Left colon (tissue), 2 donors: Measurements from ENCODE around the gene MYH6. TPM values are rescaled to one million over a fixed set of nuclear protein-coding genes. Genes with fewer than 3 reads are reported as not detected.
A peak's percentile ranks its signal among the peaks of the same experiment; 100 is the strongest.

Experiments used
- ATAC-seq: fragments of 200-7000 bp; cut with Tn5 transposase; one replicate; pipeline ENCODE4 v1.9.1; 2020; ENCODE audit warnings: mild to moderate bottlenecking, moderate library complexity
- DNase-seq, 2 donors: peaks; one replicate each; pipeline ENCODE4 v3.0.0-alpha.2; 2020
- intact Hi-C, 2 donors: fragments of 100-400 bp; cut with DNase I in 1 of 2; cut with micrococcal nuclease in 1 of 2; formaldehyde crosslinking; loops; one replicate each; pipeline versions ENCODE4 v1.11.2 to v1.14.0; 2022; cut with DNase I, micrococcal nuclease
- total RNA-seq, 2 donors: library from RNA; stranded (reverse); fragmentation: NEBNext Ultra II Directional; extraction: Animal tissue kit (Norgen Biotek cat#: 25700); gene quantifications; one replicate each; pipeline ENCODE4 v1.2.1, GENCODE V29; 2021
- donor health status: DM: no; HTN: no; CAD: no.
- donor health status: DM: yes; HTN: yes; CAD: no.

The MYH6 gene
- total RNA-seq, 2 donors from 2014 or later: not detected

- ATAC-seq (no peak), DNase-seq (no peak)
- intact Hi-C loops: loop anchor here in 1 of 2 donors (10.0 kb wide), 1 partner anchor 120 kb away; no protein-coding TSS in a partner anchor
Observed at GRCh38 chr14:23384364-23385080, 23.6 kb downstream of the MYH6 start.

GRCh38 chr14:23382731-23383440 is 25.2 kb downstream of the MYH6 start:
- ATAC-seq (no peak), DNase-seq (no peak)
- intact Hi-C loops: loop anchor here in 1 of 2 donors (10.0 kb wide), 1 partner anchor 118 kb away; no protein-coding TSS in a partner anchor

GRCh38 chr14:23382276-23382675 is 25.8 kb downstream of the MYH6 start:
- ATAC-seq (no peak), DNase-seq (no peak)
- intact Hi-C loops: loop anchor here in 1 of 2 donors (10.0 kb wide), 1 partner anchor 117 kb away; no protein-coding TSS in a partner anchor

GRCh38 chr14:23381871-23382270 is 26.2 kb downstream of the MYH6 start:
- intact Hi-C loops: loop anchor here in 1 of 2 donors (2.0 to 10.0 kb wide), 2 partner anchors 53 to 117 kb away; no protein-coding TSS in a partner anchor
- ATAC-seq (no peak), DNase-seq (no peak)

- no peak for ATAC-seq
- intact Hi-C loops: loop anchor here in 1 of 2 donors (2.0 to 10.0 kb wide), 2 partner anchors 52 to 116 kb away; no protein-coding TSS in a partner anchor
- DNase-seq: no peak
Observed at GRCh38 chr14:23380976-23381375, 27.1 kb downstream of the MYH6 start.

GRCh38 chr14:23380197-23380914 is 27.7 kb downstream of the MYH6 start:
- intact Hi-C loops: loop anchor here in 1 of 2 donors (2.0 to 10.0 kb wide), 2 partner anchors 52 to 116 kb away; no protein-coding TSS in a partner anchor
- ATAC-seq: peak; percentile 73
- no peak for DNase-seq

- DNase-seq: peak; percentile 54 to 75
- intact Hi-C loops: loop anchor here in 1 of 2 donors (2.0 to 10.0 kb wide), 2 partner anchors 51 to 115 kb away; no protein-coding TSS in a partner anchor
- peak; percentile 94 for ATAC-seq
Observed at GRCh38 chr14:23379366-23380196, 28.5 kb downstream of the MYH6 start.

- intact Hi-C loops: no loop called here
- no peak for DNase-seq
- ATAC-seq: no peak
Observed at GRCh38 chr14:23378612-23379220, 29.4 kb downstream of the MYH6 start.

- no peak for DNase-seq
- intact Hi-C loops: no loop called here
- ATAC-seq: no peak
Observed at GRCh38 chr14:23377573-23378563, 30.2 kb downstream of the MYH6 start.

- DNase-seq (no peak), ATAC-seq (no peak)
- intact Hi-C loops: no loop called here
Observed at GRCh38 chr14:23377198-23377550, 30.9 kb downstream of the MYH6 start.

GRCh38 chr14:23376482-23377197 is 31.4 kb downstream of the MYH6 start, which contains the start of gene CMTM5:
TSS of gene CMTM5 (plus strand) at chr14:23377046. CDS start at chr14:23377252, 206 bp downstream.
- intact Hi-C loops: no loop called here
- no peak for DNase-seq
- ATAC-seq: no peak

- DNase-seq: no peak
- intact Hi-C loops: no loop called here
- ATAC-seq: no peak
Observed at GRCh38 chr14:23375527-23376251, 32.4 kb downstream of the MYH6 start.

- intact Hi-C loops: no loop called here
- ATAC-seq: no peak
Observed at GRCh38 chr14:23373041-23373440, 35.0 kb downstream of the MYH6 start.

GRCh38 chr14:23372509-23372908 is 35.6 kb downstream of the MYH6 start, which contains the start of gene IL25:
TSS of gene IL25 (plus strand) at chr14:23372809.
- no peak for ATAC-seq
- DNase-seq: no peak
- intact Hi-C loops: no loop called here

More at GRCh38 chr14:23373041-23373440, 35.0 kb downstream of the MYH6 start:
- no peak for DNase-seq

- ATAC-seq (no peak), DNase-seq (no peak)
- intact Hi-C loops: no loop called here
Observed at GRCh38 chr14:23371865-23372264, 36.2 kb downstream of the MYH6 start.
